ENCODE data around the gene GABPA. TPM values are rescaled to one million over a fixed set of nuclear protein-coding genes. Genes with fewer than 3 reads are reported as not detected.
A peak's percentile ranks its signal among the peaks of the same experiment; 100 is the strongest.

The GABPA gene
- total RNA-seq, 1 experiment from 2014 or later: 17.6 TPM

DNA sequence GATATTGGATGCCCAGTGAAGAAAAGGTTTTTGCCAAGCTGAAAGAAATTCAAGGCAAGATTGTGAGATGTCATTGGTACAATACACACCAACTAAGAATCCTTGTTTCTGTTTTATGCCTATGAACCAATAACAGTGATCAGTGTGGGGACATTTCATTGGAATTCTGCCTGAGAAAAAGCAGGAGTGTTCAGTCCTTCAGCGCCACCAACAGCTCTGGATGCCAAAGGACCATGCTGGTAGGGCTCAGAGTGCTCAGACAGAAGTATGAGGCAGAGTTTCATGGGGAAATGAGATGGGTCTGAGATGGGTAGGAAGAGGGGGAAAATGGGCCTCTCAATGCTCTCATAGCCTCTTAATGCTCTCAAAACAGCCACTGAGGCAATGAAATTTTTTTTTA is 56.5 kb downstream of the GABPA start:
- in situ Hi-C loops (cut with HindIII; ENCODE audit: low pct_unique_long_range_greater_than_20kb, low sequenced_read_pairs) (no loop called here), intact Hi-C loops (cut with micrococcal nuclease; ENCODE audit: unreplicated experiment) (no loop called here)
- Histone ChIP-seq H3K27ac (ENCODE audit: low read length) (no peak overlapping the region), H3K27me3 (ENCODE audit: control insufficient read depth, insufficient read depth, low read length) (no peaks in the 10 kb centered on the region), H3K9me3 (ENCODE audit: control insufficient read depth, insufficient read depth, low read depth, low read length) (no peaks in the 10 kb centered on the region), H3K36me3 (ENCODE audit: control insufficient read depth, insufficient read depth, low read length) (no peaks in the 10 kb centered on the region), H3K4me1 (ENCODE audit: control insufficient read depth, insufficient read depth, low read length) (no peaks in the 10 kb centered on the region), H3K4me3 (ENCODE audit: low read depth in 2 of 2, low read length in 2 of 2) (no peak overlapping the region)
- CTCF ChIA-PET: no interaction called here
- BruUV-seq (replicated peaks): no TSS peak
- ATAC-seq: no peak
- TF ChIP-seq POLR2AphosphoS5 (IDR thresholded peaks at IDR 0.05; ENCODE audit: low read depth, low read length) (no peak), SIN3A (IDR thresholded peaks at IDR 0.05; ENCODE audit: borderline replicate concordance, insufficient read depth, low read depth, low read length) (no peak), TCF7L2 (IDR thresholded peaks at IDR 0.05; ENCODE audit: low read depth, low read length) (no peak)
- TF ChIP-seq, protein P1, sequence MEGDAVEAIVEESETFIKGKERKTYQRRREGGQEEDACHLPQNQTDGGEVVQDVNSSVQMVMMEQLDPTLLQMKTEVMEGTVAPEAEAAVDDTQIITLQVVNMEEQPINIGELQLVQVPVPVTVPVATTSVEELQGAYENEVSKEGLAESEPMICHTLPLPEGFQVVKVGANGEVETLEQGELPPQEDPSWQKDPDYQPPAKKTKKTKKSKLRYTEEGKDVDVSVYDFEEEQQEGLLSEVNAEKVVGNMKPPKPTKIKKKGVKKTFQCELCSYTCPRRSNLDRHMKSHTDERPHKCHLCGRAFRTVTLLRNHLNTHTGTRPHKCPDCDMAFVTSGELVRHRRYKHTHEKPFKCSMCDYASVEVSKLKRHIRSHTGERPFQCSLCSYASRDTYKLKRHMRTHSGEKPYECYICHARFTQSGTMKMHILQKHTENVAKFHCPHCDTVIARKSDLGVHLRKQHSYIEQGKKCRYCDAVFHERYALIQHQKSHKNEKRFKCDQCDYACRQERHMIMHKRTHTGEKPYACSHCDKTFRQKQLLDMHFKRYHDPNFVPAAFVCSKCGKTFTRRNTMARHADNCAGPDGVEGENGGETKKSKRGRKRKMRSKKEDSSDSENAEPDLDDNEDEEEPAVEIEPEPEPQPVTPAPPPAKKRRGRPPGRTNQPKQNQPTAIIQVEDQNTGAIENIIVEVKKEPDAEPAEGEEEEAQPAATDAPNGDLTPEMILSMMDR (IDR thresholded peaks at IDR 0.05): no peak
- TF ChIP-seq, protein P2, sequence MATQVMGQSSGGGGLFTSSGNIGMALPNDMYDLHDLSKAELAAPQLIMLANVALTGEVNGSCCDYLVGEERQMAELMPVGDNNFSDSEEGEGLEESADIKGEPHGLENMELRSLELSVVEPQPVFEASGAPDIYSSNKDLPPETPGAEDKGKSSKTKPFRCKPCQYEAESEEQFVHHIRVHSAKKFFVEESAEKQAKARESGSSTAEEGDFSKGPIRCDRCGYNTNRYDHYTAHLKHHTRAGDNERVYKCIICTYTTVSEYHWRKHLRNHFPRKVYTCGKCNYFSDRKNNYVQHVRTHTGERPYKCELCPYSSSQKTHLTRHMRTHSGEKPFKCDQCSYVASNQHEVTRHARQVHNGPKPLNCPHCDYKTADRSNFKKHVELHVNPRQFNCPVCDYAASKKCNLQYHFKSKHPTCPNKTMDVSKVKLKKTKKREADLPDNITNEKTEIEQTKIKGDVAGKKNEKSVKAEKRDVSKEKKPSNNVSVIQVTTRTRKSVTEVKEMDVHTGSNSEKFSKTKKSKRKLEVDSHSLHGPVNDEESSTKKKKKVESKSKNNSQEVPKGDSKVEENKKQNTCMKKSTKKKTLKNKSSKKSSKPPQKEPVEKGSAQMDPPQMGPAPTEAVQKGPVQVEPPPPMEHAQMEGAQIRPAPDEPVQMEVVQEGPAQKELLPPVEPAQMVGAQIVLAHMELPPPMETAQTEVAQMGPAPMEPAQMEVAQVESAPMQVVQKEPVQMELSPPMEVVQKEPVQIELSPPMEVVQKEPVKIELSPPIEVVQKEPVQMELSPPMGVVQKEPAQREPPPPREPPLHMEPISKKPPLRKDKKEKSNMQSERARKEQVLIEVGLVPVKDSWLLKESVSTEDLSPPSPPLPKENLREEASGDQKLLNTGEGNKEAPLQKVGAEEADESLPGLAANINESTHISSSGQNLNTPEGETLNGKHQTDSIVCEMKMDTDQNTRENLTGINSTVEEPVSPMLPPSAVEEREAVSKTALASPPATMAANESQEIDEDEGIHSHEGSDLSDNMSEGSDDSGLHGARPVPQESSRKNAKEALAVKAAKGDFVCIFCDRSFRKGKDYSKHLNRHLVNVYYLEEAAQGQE (IDR thresholded peaks at IDR 0.05; ENCODE audit: insufficient read depth in 1 of 2, low read depth in 2 of 2, low read length in 1 of 2): no peak
- POLR2A ChIA-PET: no interaction called here
- DNase-seq (ENCODE audit: low read depth, low spot score): no peak

DNA sequence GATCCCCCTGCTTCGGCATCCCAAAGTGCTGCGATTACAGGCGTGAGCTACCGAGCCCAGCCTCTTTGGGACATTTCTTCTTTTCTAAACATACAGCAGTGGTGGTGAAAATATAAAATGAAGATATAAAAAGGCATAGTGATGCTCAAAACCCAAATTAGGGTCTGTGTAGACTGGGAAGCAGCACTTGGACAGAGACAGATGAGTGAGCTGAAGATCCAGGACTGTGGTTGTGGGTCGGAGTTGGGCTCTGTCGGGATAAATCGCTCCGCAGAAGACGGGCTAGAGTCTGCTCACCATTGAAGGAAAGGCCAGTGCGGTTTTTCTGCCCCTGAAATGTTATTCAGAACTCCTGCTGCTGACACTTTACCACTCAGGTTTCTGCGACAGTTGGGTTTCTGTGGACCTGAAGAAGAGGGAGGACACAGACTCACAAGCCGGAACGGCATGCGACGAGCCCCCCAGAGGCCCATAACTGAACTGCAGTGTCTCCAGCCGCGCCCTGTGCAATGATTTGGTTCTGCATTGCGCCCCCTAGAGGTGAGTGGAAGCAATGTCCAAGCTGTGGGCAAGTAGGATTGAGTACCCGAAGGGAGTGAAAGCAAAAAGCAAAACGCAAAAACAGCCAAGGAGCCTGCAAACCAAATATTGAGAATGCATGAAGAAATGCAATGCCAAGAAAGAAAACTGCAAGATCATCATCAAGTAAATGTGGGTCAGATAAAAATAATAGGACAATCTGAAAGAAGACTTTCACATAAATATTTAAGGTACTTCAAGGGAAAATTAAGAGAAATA is 66.6 kb downstream of the GABPA start:
- DNase-seq (ENCODE audit: low read depth, low spot score) (peak; percentile 65), ATAC-seq (peak; percentile 100)
- in situ Hi-C loops (cut with HindIII; ENCODE audit: low pct_unique_long_range_greater_than_20kb, low sequenced_read_pairs) (no loop called here), intact Hi-C loops (cut with micrococcal nuclease; ENCODE audit: unreplicated experiment) (no loop called here)
- POLR2A ChIA-PET: interaction anchor here (0.6 kb wide), 1 partner anchor 1240 kb away, joined by 3 read pairs; no protein-coding TSS in a partner anchor
- no peaks in the 10 kb centered on the region for H3K4me1 ChIP-seq (ENCODE audit: control insufficient read depth, insufficient read depth, low read length)
- H3K27ac ChIP-seq (ENCODE audit: low read length): no peak overlapping the region
- TF ChIP-seq POLR2AphosphoS5 (IDR thresholded peaks at IDR 0.05; ENCODE audit: low read depth, low read length): no peak
- TF ChIP-seq, protein P2 (IDR thresholded peaks at IDR 0.05; ENCODE audit: insufficient read depth in 1 of 2, low read depth in 2 of 2, low read length in 1 of 2): no peak
- TF ChIP-seq SIN3A (IDR thresholded peaks at IDR 0.05; ENCODE audit: borderline replicate concordance, insufficient read depth, low read depth, low read length): no peak
- no peak for TF ChIP-seq TCF7L2 (IDR thresholded peaks at IDR 0.05; ENCODE audit: low read depth, low read length)
- TF ChIP-seq, protein P1 (IDR thresholded peaks at IDR 0.05): peak; percentile 97
- no peaks in the 10 kb centered on the region for H3K9me3 ChIP-seq (ENCODE audit: control insufficient read depth, insufficient read depth, low read depth, low read length)
- BruUV-seq (replicated peaks): no TSS peak
- H3K36me3 ChIP-seq (ENCODE audit: control insufficient read depth, insufficient read depth, low read length): no peaks in the 10 kb centered on the region
- H3K4me3 ChIP-seq (ENCODE audit: low read depth in 2 of 2, low read length in 2 of 2): peak overlapping the region in 1 of 2 experiments; percentile 41; a peak in 2 of 4 replicates
- H3K27me3 ChIP-seq (ENCODE audit: control insufficient read depth, insufficient read depth, low read length): no peaks in the 10 kb centered on the region
- CTCF ChIA-PET: interaction anchor here (0.6 to 0.7 kb wide), 2 partner anchors 31 to 190 kb away, joined by 3 to 5 read pairs; no protein-coding TSS in a partner anchor
